HepG2 (cell line): ENCODE results near the gene CDK15. TPM values are rescaled to one million over a fixed set of nuclear protein-coding genes. Genes with fewer than 3 reads are reported as not detected.

Source experiments
- ATAC-seq: fragments of 200-7000 bp; cut with Tn5 transposase; 3 replicates; pipeline ENCODE4 v1.9.1; 2020; ENCODE audit warnings: mild to moderate bottlenecking, moderate library complexity
- BruUV-seq: library from RNA; stranded (reverse); fragments of 400-500 nt; replicated peaks from 2 replicates; lab custom pipeline; 2021; lab: Mats Ljungman, UMichigan
- CTCF ChIA-PET: fragments of 300-600 bp; formaldehyde crosslinking; extraction: SDS; loops from one replicate; lab custom pipeline; 2021; ENCODE audit warnings: low total read pairs, inconsistent platforms, low intra/inter-chr PET ratio; lab: Yijun Ruan, JAX
- POLR2A ChIA-PET: fragments of 350-600 bp; sonication (Branson Sonifier 250); formaldehyde crosslinking; loops from one replicate; lab custom pipeline; 2020; ENCODE audit warnings: antibody characterized with exemption, inconsistent platforms; lab: Yijun Ruan, JAX
- DNase-seq: peaks from one replicate; pipeline ENCODE4 v3.0.0-alpha.2; 2015; ENCODE audit warnings: low spot score
- FAIRE-seq: peaks from 3 replicates; lab custom pipeline; 2011; peaks lifted over from hg19 to GRCh38; lab: Jason Lieb, UNC
- H2AFZ ChIP-seq: one replicate; pipeline ENCODE4 v1.6.1; 2011; ENCODE audit warnings: low read length, inconsistent platforms
- H3K27ac ChIP-seq: fragments of 300-600 bp; 3 replicates; pipeline ENCODE4 v1.8.0; 2011; ENCODE audit warnings: mixed run types, mild to moderate bottlenecking, mixed read lengths, low read length, inconsistent platforms; ENCODE audit not compliant: insufficient read depth; ENCODE audit errors: extremely low read length
- H3K27me3 ChIP-seq, 2 experiments: fragments of 200-600 bp in 1 of 2; 2 replicates in 1 of 2; 3 replicates in 1 of 2; pipeline versions ENCODE4 v1.6.0 to v1.8.0; 2011; ENCODE audit warnings: low read length in 2 of 2, mild to moderate bottlenecking in 2 of 2, moderate library complexity in 2 of 2, inconsistent platforms in 1 of 2; ENCODE audit not compliant: insufficient read depth in 2 of 2, control insufficient read depth in 1 of 2
- H3K36me3 ChIP-seq, 2 experiments: fragments of 200-600 bp in 1 of 2; replicated peaks in 1 of 2; 2 replicates in 1 of 2; 3 replicates in 1 of 2; pipeline versions ENCODE4 v1.5.1 to v1.8.0; 2011; ENCODE audit warnings: low read length in 2 of 2, inconsistent platforms in 1 of 2; ENCODE audit not compliant: insufficient read depth in 2 of 2, control insufficient read depth in 1 of 2
- H3K4me1 ChIP-seq: 2 replicates; pipeline ENCODE4 v1.5.1; 2012; ENCODE audit warnings: low read length, inconsistent platforms; ENCODE audit not compliant: insufficient read depth
- H3K4me2 ChIP-seq: 2 replicates; pipeline ENCODE4 v1.6.0; 2011; ENCODE audit warnings: low read depth, low read length, inconsistent platforms
- H3K4me3 ChIP-seq, 3 experiments: fragments of 200-600 bp in 1 of 3; sonication (generic), shearing (Covaris generic) in 1 of 3; replicated peaks in 1 of 3; 2 replicates each; pipeline ENCODE4 v1.5.1; 2011 to 2016; ENCODE audit warnings: low read length in 3 of 3, inconsistent platforms in 2 of 3, low read depth in 2 of 3, mild to moderate bottlenecking in 2 of 3, control low read depth in 1 of 3, mixed read lengths in 1 of 3; ENCODE audit not compliant: insufficient read depth in 1 of 3
- H3K79me2 ChIP-seq: one replicate; pipeline ENCODE4 v1.6.1; 2011; ENCODE audit warnings: low read length, inconsistent platforms; ENCODE audit not compliant: insufficient read depth
- H3K9ac ChIP-seq: 2 replicates; pipeline ENCODE4 v1.6.0; 2011; ENCODE audit warnings: mild to moderate bottlenecking, low read depth, low read length, inconsistent platforms; ENCODE audit not compliant: insufficient read depth
- H3K9me3 ChIP-seq: 2 replicates; pipeline ENCODE4 v1.5.1; 2012; ENCODE audit warnings: mild to moderate bottlenecking, low read length
- H4K20me1 ChIP-seq: 2 replicates; pipeline ENCODE4 v1.6.0; 2011; ENCODE audit warnings: inconsistent platforms, mild to moderate bottlenecking, low read length, moderate library complexity; ENCODE audit not compliant: insufficient read depth
- GATA4 ChIP-seq: sonication (generic); IDR thresholded peaks from 2 replicates; pipeline ENCODE4 v1.6.1; 2016; ENCODE audit warnings: antibody characterized with exemption, low read depth, borderline replicate concordance
- NR2F1 ChIP-seq, 2 experiments: fragments of 450-650 bp in 1 of 2; formaldehyde crosslinking in 1 of 2; IDR thresholded peaks; 2 replicates each; pipeline versions ENCODE4 v1.5.0 to v1.6.1; 2016 to 2020; ENCODE audit warnings: mild to moderate bottlenecking in 1 of 2, missing compliant biosample characterization in 1 of 2, missing genetic modification reagents in 1 of 2, moderate library complexity in 1 of 2
- PHF5A ChIP-seq: IDR thresholded peaks from one replicate; pipeline ENCODE4 v1.6.1; 2018; ENCODE audit warnings: low read depth, missing genetic modification reagents; ENCODE audit not compliant: unreplicated experiment
- RARG ChIP-seq: sonication (generic); formaldehyde crosslinking; IDR thresholded peaks from 2 replicates; pipeline ENCODE4 v1.4.0; 2020; ENCODE audit warnings: low read depth, mild to moderate bottlenecking, missing genetic modification reagents
- SRSF1 ChIP-seq: fragments of 200-400 bp; formaldehyde crosslinking; optimal IDR thresholded peaks from 2 replicates; pipeline ENCODE3; 2017; ENCODE audit warnings: mild to moderate bottlenecking, low read depth, low read length, moderate library complexity
- ZNF816 ChIP-seq: sonication (generic); formaldehyde crosslinking; IDR thresholded peaks from 2 replicates; pipeline ENCODE4 v1.8.0; 2022; ENCODE audit warnings: missing genetic modification reagents, mild to moderate bottlenecking, borderline replicate concordance
- WGBS: methylation state at CpG from one replicate; pipeline ENCODE4 v1.1.6; 2017; ENCODE audit warnings: low lambda C conversion rate; 5-methylcytosine and 5-hydroxymethylcytosine counted together
- in situ Hi-C: cut with HindIII; loops from 2 replicates; pipeline ENCODE4 v1.10.0; 2017; ENCODE audit warnings: low pct_unique_long_range_greater_than_20kb; ENCODE audit not compliant: extremely low pct_ligation_motif_present
- intact Hi-C: fragments of 100-400 bp; cut with micrococcal nuclease; formaldehyde crosslinking; loops from one replicate; pipeline ENCODE4 v1.10.0; 2022; ENCODE audit not compliant: unreplicated experiment
- polyA plus RNA-seq, 8 experiments: library from polyadenylated mRNA; depleted of rRNA in 3 of 8; stranded (reverse) in 7 of 8; unstranded in 1 of 8; fragments of >200 nt; fragmentation: Illumina TruSeq in 4 of 8; extraction: Trizol in 4 of 8; gene quantifications; 2 replicates each; pipeline versions ENCODE4 v1.2.1 to v1.2.3, GENCODE V29; 2011 to 2016; ENCODE audit warnings: low read depth in 4 of 8, missing spikeins in 1 of 8, mixed read lengths in 1 of 8; ENCODE audit not compliant: insufficient read depth in 1 of 8
- total RNA-seq, 5 experiments: library from RNA; depleted of rRNA; stranded (reverse); fragments of >200 nt; fragmentation: Illumina TruSeq; extraction: Trizol; gene quantifications; 2 replicates each; pipeline ENCODE4 v1.2.3, GENCODE V29; 2016; ENCODE audit warnings: low read depth in 1 of 5
- TF ChIP-seq, protein P1 (sequence below): sonication (generic); formaldehyde crosslinking; IDR thresholded peaks from 2 replicates; pipeline ENCODE4 v1.4.0; 2020; ENCODE audit warnings: missing genetic modification reagents, borderline replicate concordance
- TF ChIP-seq, protein P2 (sequence below): sonication (generic); formaldehyde crosslinking; IDR thresholded peaks from 2 replicates; pipeline ENCODE4 v1.4.0; 2020; ENCODE audit warnings: missing genetic modification reagents
- TF ChIP-seq, protein P3 (sequence below): conservative IDR thresholded peaks from 2 replicates; pipeline ENCODE4 v1.6.1; 2018; ENCODE audit warnings: missing genetic modification reagents

Gene CDK15
- total and polyA plus RNA-seq, 2 of the 13 experiments (the other 11 are each of a cell fraction or from before 2014, with no cell fraction given), result not detected

DNA sequence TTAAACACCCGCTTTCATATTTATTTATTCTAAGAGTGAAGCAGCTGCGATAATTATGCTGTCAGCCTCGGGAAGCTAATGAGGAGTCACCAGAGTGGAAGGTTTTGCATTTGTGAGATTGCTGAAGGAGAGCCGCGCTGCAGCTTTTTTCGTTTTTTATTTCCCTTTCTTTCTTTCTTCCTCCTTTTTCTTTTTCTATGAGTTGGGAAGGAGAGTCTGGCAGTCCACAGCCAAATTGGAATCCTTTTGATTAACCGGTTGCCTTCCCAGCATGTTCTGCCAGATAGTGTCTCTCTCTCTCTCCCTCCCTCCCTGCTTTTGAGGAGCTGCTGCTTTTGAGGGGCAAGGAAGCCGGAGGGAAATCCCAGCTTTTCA, 82.1 kb downstream of the CDK15 start:
- ChIA-PET POLR2A (no interaction called here), CTCF (no interaction called here)
- in situ Hi-C loops (no loop called here), intact Hi-C loops (loop anchor here (10.0 kb wide), 1 partner anchor 224 kb away; no protein-coding TSS in a partner anchor)
- H3K4me1 ChIP-seq, result no peaks in the 10 kb centered on the region
- H3K4me3 ChIP-seq, result no peak overlapping the region
- 35% methylated on average over 8 of the region's 8 CpGs for WGBS
- no TSS peak for BruUV-seq
- H3K9ac ChIP-seq, result no peak overlapping the region
- FAIRE-seq (no peak), ATAC-seq (no peak), DNase-seq (no peak)
- H4K20me1 ChIP-seq, result no peaks in the 10 kb centered on the region
- peaks cover 1 to 20% of the 10 kb centered on the region in 2 experiments; a peak in 1 of 5 replicates for H3K27me3 ChIP-seq
- TF ChIP-seq, protein P1, sequence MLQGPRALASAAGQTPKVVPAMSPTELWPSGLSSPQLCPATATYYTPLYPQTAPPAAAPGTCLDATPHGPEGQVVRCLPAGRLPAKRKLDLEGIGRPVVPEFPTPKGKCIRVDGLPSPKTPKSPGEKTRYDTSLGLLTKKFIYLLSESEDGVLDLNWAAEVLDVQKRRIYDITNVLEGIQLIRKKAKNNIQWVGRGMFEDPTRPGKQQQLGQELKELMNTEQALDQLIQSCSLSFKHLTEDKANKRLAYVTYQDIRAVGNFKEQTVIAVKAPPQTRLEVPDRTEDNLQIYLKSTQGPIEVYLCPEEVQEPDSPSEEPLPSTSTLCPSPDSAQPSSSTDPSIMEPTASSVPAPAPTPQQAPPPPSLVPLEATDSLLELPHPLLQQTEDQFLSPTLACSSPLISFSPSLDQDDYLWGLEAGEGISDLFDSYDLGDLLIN, result no peak
- no peak for TF ChIP-seq RARG (CRISPR knock-in tag)
- H3K27ac ChIP-seq, result no peak overlapping the region
- no peaks in the 10 kb centered on the region for H3K9me3 ChIP-seq
- no peak overlapping the region for H2AFZ ChIP-seq
- H3K36me3 ChIP-seq, result no peaks in the 10 kb centered on the region
- no peak overlapping the region for H3K4me2 ChIP-seq
- no peaks in the 10 kb centered on the region for H3K79me2 ChIP-seq

DNA sequence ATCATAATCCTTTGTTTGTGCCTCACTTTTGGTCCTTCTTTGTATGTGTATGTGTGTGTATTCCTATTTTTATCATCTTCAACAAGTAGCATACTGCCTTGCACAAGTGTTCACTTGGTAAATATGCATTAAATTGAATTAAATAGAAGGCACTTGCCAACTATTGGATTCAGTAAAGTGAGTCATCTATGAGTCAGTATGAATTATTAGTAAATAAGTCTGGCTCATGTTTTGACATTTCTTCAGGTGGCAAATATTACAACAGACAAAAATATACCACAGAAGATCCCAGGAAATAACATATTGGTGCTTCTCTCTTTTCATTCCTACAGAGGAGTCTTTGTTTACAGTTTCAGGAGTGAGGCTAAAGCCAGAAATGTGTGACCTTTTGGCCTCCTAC, 84.1 kb downstream of the CDK15 start:
- Histone ChIP-seq H4K20me1 (no peaks in the 10 kb centered on the region), H3K4me1 (no peaks in the 10 kb centered on the region), H3K9me3 (no peaks in the 10 kb centered on the region), H3K9ac (no peak overlapping the region), H3K36me3 (no peaks in the 10 kb centered on the region), H3K4me2 (no peak overlapping the region), H3K27me3 (peaks cover 0 to 14% of the 10 kb centered on the region in 2 experiments; a peak in 1 of 5 replicates), H3K27ac (no peak overlapping the region), H2AFZ (no peak overlapping the region), H3K79me2 (no peaks in the 10 kb centered on the region), H3K4me3 (no peak overlapping the region)
- TF ChIP-seq SRSF1 (no peak), PHF5A (CRISPR knock-in tag) (no peak), NR2F1 (CRISPR knock-in tag; IDR thresholded peaks at IDR 0.05) (no peak), ZNF816 (no peak), GATA4 (no peak)
- TF ChIP-seq, protein P2, sequence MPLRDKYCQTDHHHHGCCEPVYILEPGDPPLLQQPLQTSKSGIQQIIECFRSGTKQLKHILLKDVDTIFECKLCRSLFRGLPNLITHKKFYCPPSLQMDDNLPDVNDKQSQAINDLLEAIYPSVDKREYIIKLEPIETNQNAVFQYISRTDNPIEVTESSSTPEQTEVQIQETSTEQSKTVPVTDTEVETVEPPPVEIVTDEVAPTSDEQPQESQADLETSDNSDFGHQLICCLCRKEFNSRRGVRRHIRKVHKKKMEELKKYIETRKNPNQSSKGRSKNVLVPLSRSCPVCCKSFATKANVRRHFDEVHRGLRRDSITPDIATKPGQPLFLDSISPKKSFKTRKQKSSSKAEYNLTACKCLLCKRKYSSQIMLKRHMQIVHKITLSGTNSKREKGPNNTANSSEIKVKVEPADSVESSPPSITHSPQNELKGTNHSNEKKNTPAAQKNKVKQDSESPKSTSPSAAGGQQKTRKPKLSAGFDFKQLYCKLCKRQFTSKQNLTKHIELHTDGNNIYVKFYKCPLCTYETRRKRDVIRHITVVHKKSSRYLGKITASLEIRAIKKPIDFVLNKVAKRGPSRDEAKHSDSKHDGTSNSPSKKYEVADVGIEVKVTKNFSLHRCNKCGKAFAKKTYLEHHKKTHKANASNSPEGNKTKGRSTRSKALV, result no peak
- TF ChIP-seq, protein P3, sequence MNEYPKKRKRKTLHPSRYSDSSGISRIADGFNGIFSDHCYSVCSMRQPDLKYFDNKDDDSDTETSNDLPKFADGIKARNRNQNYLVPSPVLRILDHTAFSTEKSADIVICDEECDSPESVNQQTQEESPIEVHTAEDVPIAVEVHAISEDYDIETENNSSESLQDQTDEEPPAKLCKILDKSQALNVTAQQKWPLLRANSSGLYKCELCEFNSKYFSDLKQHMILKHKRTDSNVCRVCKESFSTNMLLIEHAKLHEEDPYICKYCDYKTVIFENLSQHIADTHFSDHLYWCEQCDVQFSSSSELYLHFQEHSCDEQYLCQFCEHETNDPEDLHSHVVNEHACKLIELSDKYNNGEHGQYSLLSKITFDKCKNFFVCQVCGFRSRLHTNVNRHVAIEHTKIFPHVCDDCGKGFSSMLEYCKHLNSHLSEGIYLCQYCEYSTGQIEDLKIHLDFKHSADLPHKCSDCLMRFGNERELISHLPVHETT (CRISPR knock-in tag), result no peak
- FAIRE-seq (no peak), DNase-seq (no peak), ATAC-seq (no peak)
- ChIA-PET CTCF (no interaction called here), POLR2A (no interaction called here)
- intact Hi-C loops (no loop called here), in situ Hi-C loops (no loop called here)
- no TSS peak for BruUV-seq
